Stimulated activated CD8-positive, alpha-beta memory T cell treated with anti-CD3 and anti-CD28 coated beads, Interleukin-15, amount 100 ng/mL, for 24 hours (primary cell): ENCODE data around the gene DLG2.

Experiments used
- DNase-seq: peaks from one replicate; pipeline ENCODE4 v3.0.0-alpha.2; 2020; ENCODE audit warnings: low read depth

Gene DLG2

DNA sequence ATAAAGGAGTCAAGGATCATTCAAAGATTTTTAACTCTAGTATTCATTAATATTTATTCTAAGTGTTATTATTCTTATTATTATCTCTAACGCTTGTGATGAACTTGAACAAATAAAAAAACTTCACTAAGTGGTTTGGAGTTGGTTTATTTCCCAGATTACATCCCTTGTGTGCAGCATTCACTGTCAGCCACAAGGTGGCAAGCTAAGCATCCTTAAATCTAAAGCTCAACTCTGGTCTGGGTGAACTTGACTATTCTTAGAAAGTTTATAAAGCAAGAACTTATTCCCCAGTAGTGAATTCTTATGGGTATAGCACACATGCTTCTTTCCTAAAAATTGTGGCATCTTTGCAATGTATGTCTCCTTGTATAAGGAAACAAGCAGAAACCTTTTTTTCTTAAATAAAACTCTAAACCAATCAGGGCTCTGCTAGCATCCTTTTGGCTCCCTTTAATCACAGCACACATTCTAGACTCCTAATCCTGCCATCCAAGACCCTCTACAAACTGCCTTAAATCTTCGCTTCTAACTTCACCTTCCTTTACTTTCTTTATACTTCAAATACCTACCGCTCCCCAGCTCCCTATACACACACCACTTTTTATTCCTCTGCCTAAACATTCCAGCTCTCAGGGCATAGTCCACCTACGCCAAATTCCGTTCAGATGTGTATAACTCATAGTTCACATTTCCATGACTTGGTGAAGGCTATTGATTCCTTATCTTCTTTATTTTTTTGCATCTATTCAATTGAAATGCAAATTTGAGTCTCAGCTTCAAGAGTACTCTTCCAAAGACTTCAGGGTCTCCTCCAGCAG is 1068.8 kb downstream of the DLG2 start:
- no peak for DNase-seq

GRCh38 chr11:84552791-84553190 is 1074.4 kb downstream of the DLG2 start:
- no peak for DNase-seq

GRCh38 chr11:84549217-84549616 is 1077.9 kb downstream of the DLG2 start:
- no peak for DNase-seq

- DNase-seq, result no peak
Observed at GRCh38 chr11:84544566-84544965, 1082.6 kb downstream of the DLG2 start.

DNA sequence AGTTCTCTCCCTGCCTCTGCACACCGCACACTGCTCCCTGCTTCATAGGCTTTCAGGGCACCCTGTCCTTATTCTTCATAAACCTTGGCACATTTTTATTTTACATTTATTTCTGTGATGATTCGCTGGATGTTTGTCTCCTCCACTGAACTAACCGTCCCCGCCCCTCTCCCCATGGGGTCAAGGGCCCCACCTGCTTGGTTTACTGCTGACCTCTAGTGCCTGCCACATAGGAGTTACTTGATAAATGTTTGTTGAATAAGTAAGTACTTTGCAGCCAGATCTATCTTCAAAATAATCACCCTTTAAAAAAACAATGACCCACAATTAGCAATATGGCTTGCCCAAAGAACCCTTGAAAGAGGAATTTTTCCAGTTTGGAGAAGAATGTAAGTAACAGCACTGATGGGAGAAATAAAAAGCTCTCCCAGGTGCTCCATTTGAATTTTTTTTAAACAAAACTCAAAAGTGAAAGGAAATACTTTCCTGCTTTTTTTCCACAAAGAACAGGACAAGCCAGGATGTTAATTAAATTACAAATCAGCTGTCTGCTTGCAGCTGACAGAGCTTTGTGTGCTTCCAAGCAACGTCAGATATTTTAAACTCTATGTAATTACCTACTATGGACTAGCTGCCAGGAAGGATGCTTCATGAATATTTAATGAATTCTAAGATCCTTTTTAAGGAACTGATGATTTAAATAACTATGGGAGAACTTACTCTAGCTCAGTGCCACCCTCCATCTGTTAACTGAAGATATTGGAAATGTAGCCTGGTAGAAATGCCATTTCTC is 1083.6 kb downstream of the DLG2 start:
- no peak for DNase-seq

DNA sequence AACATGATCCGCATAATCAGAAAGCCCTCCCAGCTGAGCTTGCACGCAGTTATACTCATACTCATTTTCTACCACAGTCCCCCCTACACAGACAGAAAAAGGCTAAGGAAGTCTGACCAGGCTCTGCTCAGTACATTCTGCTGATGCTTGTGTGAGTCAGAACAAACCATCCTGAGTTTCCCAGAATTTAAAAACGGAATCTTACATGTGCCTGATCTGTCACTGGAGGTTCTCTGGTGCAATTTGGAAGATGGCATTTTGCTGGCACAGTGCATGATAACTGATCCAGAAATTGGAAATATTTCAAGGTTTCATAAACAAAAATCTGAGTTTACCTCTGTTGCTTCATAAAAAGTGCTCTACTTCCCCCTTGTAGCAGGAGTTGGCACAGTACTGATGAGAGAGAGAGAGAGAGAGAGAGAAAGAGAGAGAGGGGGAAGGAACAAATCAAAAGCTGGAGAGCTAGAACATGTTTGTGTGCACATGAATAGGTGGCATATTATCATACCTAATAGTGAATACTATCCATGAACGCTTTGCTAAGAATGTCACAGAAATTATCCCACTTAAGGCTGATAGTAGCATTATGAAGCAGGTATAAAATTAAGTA is 1085.3 kb downstream of the DLG2 start:
- DNase-seq, result no peak

DNA sequence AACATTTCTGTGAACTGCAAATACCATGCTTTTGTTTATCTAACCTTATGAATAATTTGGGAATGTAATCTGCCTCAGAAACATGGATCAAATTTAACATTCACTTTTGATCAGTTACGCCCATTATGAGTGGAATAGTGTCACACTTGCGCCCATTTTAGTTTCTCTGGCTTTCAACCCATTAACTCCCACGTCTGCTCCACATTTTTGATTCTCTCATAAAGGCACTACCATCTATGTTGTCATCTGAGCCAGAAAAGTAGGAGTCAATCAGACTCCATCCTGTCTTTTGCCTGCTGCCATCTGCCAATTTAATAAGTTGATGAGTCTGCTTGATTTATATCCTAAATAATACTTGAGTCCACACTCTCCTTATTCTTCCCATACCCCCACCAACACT is 1090.7 kb downstream of the DLG2 start:
- DNase-seq, result no peak

GRCh38 chr11:84532364-84532763 is 1094.8 kb downstream of the DLG2 start:
- DNase-seq, result no peak

GRCh38 chr11:84526250-84526649 is 1100.9 kb downstream of the DLG2 start:
- no peak for DNase-seq

- no peak for DNase-seq
Observed at GRCh38 chr11:84524422-84525051, 1102.6 kb downstream of the DLG2 start.

DNA sequence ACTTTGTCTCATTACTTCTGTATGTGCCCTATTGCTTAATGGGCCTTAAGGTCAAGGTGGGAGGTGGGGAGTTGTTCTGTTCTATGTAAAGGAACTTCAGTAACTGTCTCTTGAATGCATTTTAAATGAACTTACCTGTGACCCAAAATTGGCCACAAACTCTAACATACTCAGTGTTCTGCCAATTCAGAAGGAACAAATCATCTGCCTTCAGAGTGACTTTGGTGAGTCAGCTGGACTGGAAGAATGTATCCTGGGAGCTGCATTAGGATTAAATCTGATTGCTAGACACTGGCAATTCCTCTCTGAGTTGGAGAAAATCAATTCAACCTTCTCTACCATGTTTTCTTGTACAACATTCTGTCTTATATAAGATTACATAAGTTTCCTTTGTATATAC is 1104.8 kb downstream of the DLG2 start:
- no peak for DNase-seq

- DNase-seq, result no peak
Observed at GRCh38 chr11:84518631-84519183, 1108.4 kb downstream of the DLG2 start.

GRCh38 chr11:84514436-84514835 is 1112.7 kb downstream of the DLG2 start:
- DNase-seq, result no peak

DNA sequence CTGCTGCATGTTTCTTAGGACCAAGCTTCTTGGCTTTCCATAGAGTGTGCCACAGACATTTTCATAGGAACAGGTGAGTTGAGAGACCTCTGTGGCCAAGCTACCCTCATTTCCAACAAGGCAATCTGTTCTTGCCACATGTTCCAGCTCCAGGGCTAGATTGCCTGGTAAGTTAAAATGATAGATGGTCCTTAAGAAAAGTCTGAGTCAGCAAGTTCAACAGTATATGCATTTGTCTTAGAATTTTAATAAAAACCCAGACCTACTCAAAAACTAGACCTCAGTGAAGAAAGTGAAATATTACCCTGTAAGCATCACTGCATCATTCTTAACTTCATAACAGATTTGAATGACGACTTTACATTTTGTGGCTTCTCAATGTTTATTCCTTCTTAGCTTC is 1123.6 kb downstream of the DLG2 start:
- no peak for DNase-seq

GRCh38 chr11:84501750-84502149 is 1125.4 kb downstream of the DLG2 start:
- no peak for DNase-seq

DNA sequence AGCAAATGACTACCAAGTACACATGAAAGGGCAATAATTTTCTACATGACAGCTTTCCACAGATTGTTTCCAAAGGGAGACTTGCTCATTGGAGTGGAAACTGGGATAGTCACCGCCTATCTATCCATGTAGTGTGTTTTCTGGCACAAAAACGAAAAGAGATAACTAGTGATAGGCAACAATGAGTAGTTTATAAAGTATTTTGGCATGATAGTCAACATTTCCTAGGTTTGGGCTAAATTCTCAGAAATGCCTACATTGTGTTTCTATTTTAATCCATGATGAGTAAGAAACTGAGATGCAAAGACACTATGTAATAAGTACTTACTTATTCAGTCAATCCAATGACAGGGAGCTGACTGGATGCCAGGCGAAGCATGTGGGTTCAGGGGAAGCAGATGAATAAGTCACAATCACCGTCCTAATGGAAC is 1129.1 kb downstream of the DLG2 start:
- DNase-seq, result no peak

GRCh38 chr11:84497181-84497580 is 1130.0 kb downstream of the DLG2 start:
- DNase-seq, result no peak

DNA sequence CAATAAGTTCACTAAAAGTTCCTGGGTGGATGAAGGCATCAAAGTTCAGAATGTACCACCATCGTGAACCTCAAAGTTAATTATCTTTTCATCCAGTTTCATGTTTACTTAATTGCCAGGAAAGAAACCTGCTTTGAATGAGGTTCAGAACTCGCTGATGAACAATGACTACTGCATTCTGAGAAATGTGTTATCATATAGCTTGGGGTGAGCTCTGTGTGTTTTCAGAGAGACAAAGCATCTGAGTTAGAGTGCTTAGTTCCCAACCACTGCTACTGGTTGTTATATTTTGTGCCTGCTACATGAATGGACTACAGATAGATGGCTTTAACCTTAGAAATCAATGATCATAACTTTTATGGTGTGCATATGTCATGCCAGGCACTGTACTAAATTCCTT is 1131.0 kb downstream of the DLG2 start:
- DNase-seq, result no peak

GRCh38 chr11:84480131-84480530 is 1147.0 kb downstream of the DLG2 start:
- no peak for DNase-seq

DNA sequence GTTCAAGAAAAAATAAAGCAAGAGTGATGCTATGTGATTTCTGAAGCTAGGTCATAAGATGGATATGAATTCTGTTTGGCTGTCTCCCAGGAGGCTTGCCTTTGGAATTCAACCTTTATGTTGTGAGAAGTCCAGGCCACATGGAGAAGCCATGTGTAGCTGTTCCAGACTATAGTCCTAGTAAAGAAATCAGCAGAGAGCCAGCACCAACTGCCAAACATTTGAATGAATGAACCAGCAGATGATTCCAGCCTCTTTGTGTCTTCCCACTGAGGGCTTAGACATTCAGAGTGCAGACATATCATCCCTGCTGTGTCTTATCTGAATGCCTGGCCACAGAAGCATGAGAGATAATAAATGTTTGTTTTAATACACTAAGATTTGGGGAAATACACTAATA is 1150.6 kb downstream of the DLG2 start:
- DNase-seq, result no peak

- no peak for DNase-seq
Observed at GRCh38 chr11:84471501-84471900, 1155.6 kb downstream of the DLG2 start.

- DNase-seq, result no peak
Observed at GRCh38 chr11:84468235-84468634, 1158.9 kb downstream of the DLG2 start.
